Measurements from ENCODE around the gene SOWAHD. TPM values are rescaled to one million over a fixed set of nuclear protein-coding genes. Genes with fewer than 3 reads are reported as not detected.

Gene SOWAHD
- polyA plus RNA-seq, 3 donors, result 3.8 to 7.4 (median 4.0) TPM

DNA sequence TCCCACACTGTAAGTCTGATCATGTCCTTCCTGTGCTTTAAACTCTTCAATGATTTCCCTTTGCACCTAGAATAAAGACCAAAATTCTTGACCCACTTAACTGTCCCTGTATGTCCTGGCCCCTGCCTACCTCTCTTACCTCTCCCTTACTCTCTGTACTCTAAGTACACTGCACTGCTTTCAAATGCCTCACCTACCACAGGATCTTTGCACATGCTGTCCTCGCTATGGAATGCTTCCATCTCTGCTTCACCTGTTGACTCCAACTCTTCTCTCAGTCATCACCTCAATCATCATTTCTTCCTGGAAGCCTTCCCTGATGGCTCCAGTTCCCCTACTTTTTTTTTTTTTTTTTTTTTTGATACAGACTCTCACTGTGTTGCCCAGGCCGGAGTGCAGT, 36.5 kb upstream of the SOWAHD start:
- Histone ChIP-seq H3K79me2 (ENCODE audit: insufficient read depth, low read length) (no peaks in the 10 kb centered on the region), H3K36me3 (replicated peaks in 1 of 2; ENCODE audit: control insufficient read depth in 1 of 2, insufficient read depth in 2 of 2, low read length in 2 of 2) (no peaks in the 10 kb centered on the region), H3K4me3 (replicated peaks in 1 of 3; ENCODE audit: low read depth in 2 of 3, low read length in 3 of 3) (no peak overlapping the region), H3K27ac (ENCODE audit: low read depth in 1 of 2, low read length in 2 of 2) (no peak overlapping the region), H3K9ac (ENCODE audit: insufficient read depth, low read length, poor library complexity, severe bottlenecking) (no peak overlapping the region), H2AFZ (ENCODE audit: insufficient read depth, low read depth, low read length, poor library complexity, severe bottlenecking) (no peak overlapping the region), H3K9me3 (replicated peaks in 1 of 2; ENCODE audit: control insufficient read depth in 1 of 2, insufficient read depth in 1 of 2, low read length in 2 of 2) (no peaks in the 10 kb centered on the region), H4K20me1 (ENCODE audit: insufficient read depth, low read length) (no peaks in the 10 kb centered on the region), H3K27me3 (ENCODE audit: control insufficient read depth in 2 of 2, insufficient read depth in 2 of 2, low read length in 2 of 2) (no peaks in the 10 kb centered on the region), H3K4me1 (ENCODE audit: control insufficient read depth in 1 of 2, insufficient read depth in 2 of 2, low read length in 2 of 2) (peaks cover 0 to 6% of the 10 kb centered on the region in 2 donors), H3K4me2 (replicated peaks; ENCODE audit: extremely low read depth, low read length, poor library complexity, severe bottlenecking) (no peak overlapping the region)
- TF ChIP-seq, protein P1, sequence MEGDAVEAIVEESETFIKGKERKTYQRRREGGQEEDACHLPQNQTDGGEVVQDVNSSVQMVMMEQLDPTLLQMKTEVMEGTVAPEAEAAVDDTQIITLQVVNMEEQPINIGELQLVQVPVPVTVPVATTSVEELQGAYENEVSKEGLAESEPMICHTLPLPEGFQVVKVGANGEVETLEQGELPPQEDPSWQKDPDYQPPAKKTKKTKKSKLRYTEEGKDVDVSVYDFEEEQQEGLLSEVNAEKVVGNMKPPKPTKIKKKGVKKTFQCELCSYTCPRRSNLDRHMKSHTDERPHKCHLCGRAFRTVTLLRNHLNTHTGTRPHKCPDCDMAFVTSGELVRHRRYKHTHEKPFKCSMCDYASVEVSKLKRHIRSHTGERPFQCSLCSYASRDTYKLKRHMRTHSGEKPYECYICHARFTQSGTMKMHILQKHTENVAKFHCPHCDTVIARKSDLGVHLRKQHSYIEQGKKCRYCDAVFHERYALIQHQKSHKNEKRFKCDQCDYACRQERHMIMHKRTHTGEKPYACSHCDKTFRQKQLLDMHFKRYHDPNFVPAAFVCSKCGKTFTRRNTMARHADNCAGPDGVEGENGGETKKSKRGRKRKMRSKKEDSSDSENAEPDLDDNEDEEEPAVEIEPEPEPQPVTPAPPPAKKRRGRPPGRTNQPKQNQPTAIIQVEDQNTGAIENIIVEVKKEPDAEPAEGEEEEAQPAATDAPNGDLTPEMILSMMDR (IDR thresholded peaks at IDR 0.05), result no peak
- Mint-ChIP-seq H3K9me3 (peaks cover 0 to 7% (median 0%) of the 10 kb centered on the region in 7 donors), H3K36me3 (no peaks in the 10 kb centered on the region), H3K27ac (no peak overlapping the region), H3K4me3 (no peak overlapping the region), H3K4me1 (peaks cover 19% of the 10 kb centered on the region), H3K27me3 (ENCODE audit: low read depth in 3 of 3) (peaks cover 0 to 7% (median 0%) of the 10 kb centered on the region in 3 donors)
- intact Hi-C loops (cut with micrococcal nuclease), result no loop called here
- WGBS (ENCODE audit: insufficient coverage), result no CpG with 5 or more reads among the region's 2 CpGs
- no peak for DNase-seq

DNA sequence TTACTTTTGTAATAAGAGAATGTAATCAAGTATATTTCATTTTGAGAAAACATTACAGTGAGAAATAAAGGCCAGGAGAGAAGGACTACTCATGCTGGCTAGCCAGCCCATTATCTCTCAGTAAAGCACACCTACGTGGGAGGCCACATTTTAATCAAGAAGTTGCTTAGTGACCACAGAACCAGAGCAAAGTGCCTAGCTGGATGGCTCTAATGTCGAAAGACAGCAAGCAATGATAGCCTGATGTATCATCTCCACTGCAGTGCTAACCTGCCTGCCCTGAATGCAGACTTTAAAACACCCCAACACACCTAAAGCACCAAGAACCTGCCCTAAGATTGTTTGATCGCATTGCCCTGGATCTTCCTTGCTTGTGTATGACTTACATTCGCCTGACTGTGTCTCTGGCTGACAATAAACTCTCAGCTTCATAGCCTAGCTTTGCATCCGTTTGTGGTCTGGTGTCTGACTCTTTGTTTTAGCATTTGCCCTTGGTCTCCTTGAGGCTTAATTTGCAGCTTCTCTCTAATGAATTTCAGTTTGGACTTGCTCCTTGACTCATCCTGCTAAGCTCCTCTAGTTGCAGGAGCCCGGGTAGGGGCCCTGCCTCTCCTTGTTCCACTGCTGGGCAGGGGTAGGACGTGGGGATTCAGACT, 31.4 kb upstream of the SOWAHD start:
- no peak overlapping the region for H2AFZ ChIP-seq (ENCODE audit: insufficient read depth, low read depth, low read length, poor library complexity, severe bottlenecking)
- DNase-seq, result no peak
- H3K4me2 ChIP-seq (replicated peaks; ENCODE audit: extremely low read depth, low read length, poor library complexity, severe bottlenecking), result no peak overlapping the region
- Mint-ChIP-seq H3K27me3 (ENCODE audit: low read depth in 3 of 3) (peaks cover 0 to 19% (median 0%) of the 10 kb centered on the region in 3 donors), H3K27ac (peak overlapping the region in 1 of 7 donors; percentile 27), H3K9me3 (peaks cover 0 to 2% (median 0%) of the 10 kb centered on the region in 7 donors), H3K4me1 (peaks cover 9% of the 10 kb centered on the region), H3K4me3 (no peak overlapping the region), H3K36me3 (no peaks in the 10 kb centered on the region)
- H3K27me3 ChIP-seq (ENCODE audit: control insufficient read depth in 2 of 2, insufficient read depth in 2 of 2, low read length in 2 of 2), result no peaks in the 10 kb centered on the region
- H3K79me2 ChIP-seq (ENCODE audit: insufficient read depth, low read length), result no peaks in the 10 kb centered on the region
- H3K9me3 ChIP-seq (replicated peaks in 1 of 2; ENCODE audit: control insufficient read depth in 1 of 2, insufficient read depth in 1 of 2, low read length in 2 of 2), result no peaks in the 10 kb centered on the region
- intact Hi-C loops (cut with micrococcal nuclease), result no loop called here
- no CpG with 5 or more reads among the region's 7 CpGs for WGBS (ENCODE audit: insufficient coverage)
- no peak overlapping the region for H3K27ac ChIP-seq (ENCODE audit: low read depth in 1 of 2, low read length in 2 of 2)
- H3K4me1 ChIP-seq (ENCODE audit: control insufficient read depth in 1 of 2, insufficient read depth in 2 of 2, low read length in 2 of 2), result no peaks in the 10 kb centered on the region
- H3K9ac ChIP-seq (ENCODE audit: insufficient read depth, low read length, poor library complexity, severe bottlenecking), result no peak overlapping the region
- no peaks in the 10 kb centered on the region for H3K36me3 ChIP-seq (replicated peaks in 1 of 2; ENCODE audit: control insufficient read depth in 1 of 2, insufficient read depth in 2 of 2, low read length in 2 of 2)
- H3K4me3 ChIP-seq (replicated peaks in 1 of 3; ENCODE audit: low read depth in 2 of 3, low read length in 3 of 3), result no peak overlapping the region
- TF ChIP-seq, protein P1 (IDR thresholded peaks at IDR 0.05), result no peak
- no peaks in the 10 kb centered on the region for H4K20me1 ChIP-seq (ENCODE audit: insufficient read depth, low read length)
